ENCODE data around the gene IFI30.

Gene IFI30

GRCh38 chr19:18171605-18172327, 1.8 kb upstream of the IFI30 start:
- no peak for DNase-seq

- no peak for DNase-seq
Measured at GRCh38 chr19:18172331-18173053, 1.1 kb upstream of the IFI30 start.

GRCh38 chr19:18173054-18173571, 500 bp upstream of the IFI30 start:
- no peak for DNase-seq

GRCh38 chr19:18174983-18175382, 1.4 kb downstream of the IFI30 start:
- no peak for DNase-seq

- no peak for DNase-seq
Measured at GRCh38 chr19:18176367-18177310, 3.0 kb downstream of the IFI30 start.

GRCh38 chr19:18179957-18180356, 6.3 kb downstream of the IFI30 start:
- no peak for DNase-seq

GRCh38 chr19:18183529-18183928, 9.9 kb downstream of the IFI30 start:
- DNase-seq, result no peak

GRCh38 chr19:18185538-18185937, 11.9 kb downstream of the IFI30 start:
- DNase-seq, result no peak

- DNase-seq, result no peak
Measured at GRCh38 chr19:18190278-18190677, 16.7 kb downstream of the IFI30 start.

GRCh38 chr19:18191640-18192062, 18.0 kb downstream of the IFI30 start:
- no peak for DNase-seq

- DNase-seq, result peak; percentile 99
Measured at GRCh38 chr19:18192673-18193387, 19.2 kb downstream of the IFI30 start, which contains the start of gene MPV17L2. Gene MPV17L2, plus strand, starts transcription at chr19:18193218. Its CDS starts 64 bp downstream, at chr19:18193282.

- DNase-seq, result no peak
Measured at GRCh38 chr19:18193388-18194180, 20.0 kb downstream of the IFI30 start.

GRCh38 chr19:18194181-18194530, 20.5 kb downstream of the IFI30 start:
- no peak for DNase-seq

- no peak for DNase-seq
Measured at GRCh38 chr19:18194554-18195238, 21.1 kb downstream of the IFI30 start.

GRCh38 chr19:18196511-18196845, 22.9 kb downstream of the IFI30 start:
- no peak for DNase-seq

- DNase-seq, result no peak
Measured at GRCh38 chr19:18197306-18197705, 23.7 kb downstream of the IFI30 start.

GRCh38 chr19:18197941-18198340, 24.3 kb downstream of the IFI30 start:
- no peak for DNase-seq

GRCh38 chr19:18198374-18198773, 24.8 kb downstream of the IFI30 start:
- no peak for DNase-seq

- no peak for DNase-seq
Measured at GRCh38 chr19:18202397-18202777, 28.8 kb downstream of the IFI30 start.

- DNase-seq, result peak; percentile 14
Measured at GRCh38 chr19:18202778-18203407, 29.3 kb downstream of the IFI30 start.

Measured in NCI-H774 (cell line).